OCI-LY3 (cell line): ENCODE data around the gene SV2B.
A peak's percentile ranks its signal among the peaks of the same experiment; 100 is the strongest.

Experiments used
- H2AFZ ChIP-seq: fragments of 200-600, 300-600 bp; shearing (Covaris generic); 2 replicates; pipeline ENCODE4 v1.6.0; 2014; ENCODE audit warnings: antibody characterized with exemption, low read depth, low read length
- H3K27ac ChIP-seq: fragments of 200-600, 300-600 bp; sonication (generic); 2 replicates; pipeline ENCODE4 v1.5.1; 2014; ENCODE audit warnings: mild to moderate bottlenecking, low read length, moderate library complexity, mixed read lengths
- H3K27me3 ChIP-seq: fragments of 200-600, 300-600 bp; sonication (generic); 2 replicates; pipeline ENCODE4 v1.6.1; 2014; ENCODE audit warnings: low read depth, low read length, mixed read lengths
- H3K36me3 ChIP-seq: fragments of 200-600, 300-600 bp; sonication (generic); replicated peaks from 2 replicates; pipeline ENCODE3; 2014; ENCODE audit warnings: low read depth, low read length, mixed read lengths
- H3K4me1 ChIP-seq: fragments of 300-600, 200-600 bp; sonication (generic); 2 replicates; pipeline ENCODE4 v1.6.1; 2014; ENCODE audit warnings: low read length, mixed read lengths
- H3K4me2 ChIP-seq: fragments of 200-600, 300-600 bp; sonication (generic); 2 replicates; pipeline ENCODE4 v1.6.1; 2014; ENCODE audit warnings: low read length, mixed read lengths
- H3K4me3 ChIP-seq: fragments of 300-600, 200-600 bp; sonication (generic); 2 replicates; pipeline ENCODE4 v1.5.1; 2014; ENCODE audit warnings: antibody characterized with exemption, mild to moderate bottlenecking, low read length, moderate library complexity
- H3K79me2 ChIP-seq: fragments of 300-600, 200-600 bp; shearing (Covaris generic); 2 replicates; pipeline ENCODE4 v1.6.1; 2014; ENCODE audit warnings: mild to moderate bottlenecking, low read length, mixed read lengths
- H3K9ac ChIP-seq: fragments of 300-600, 200-600 bp; shearing (Covaris generic); 2 replicates; pipeline ENCODE4 v1.6.0; 2014; ENCODE audit warnings: mild to moderate bottlenecking, low read length, moderate library complexity
- H3K9me3 ChIP-seq: fragments of 200-600, 300-600 bp; shearing (Covaris generic); 2 replicates; pipeline ENCODE4 v1.6.1; 2014; ENCODE audit warnings: low read length, mixed read lengths; ENCODE audit not compliant: insufficient read depth
- H4K20me1 ChIP-seq: fragments of 200-600, 300-600 bp; sonication (generic); 2 replicates; pipeline ENCODE4 v1.6.1; 2016; ENCODE audit warnings: low read length, mixed read lengths; ENCODE audit not compliant: insufficient read depth
- CTCF ChIP-seq: fragments of 200-600, 300-600 bp; sonication (generic); IDR thresholded peaks from 2 replicates; pipeline ENCODE4 v1.5.1; 2014; ENCODE audit warnings: antibody characterized with exemption, low read length, low read depth
- EZH2phosphoT487 ChIP-seq: fragments of 200-600 bp; shearing (Covaris generic); IDR thresholded peaks from 2 replicates; pipeline ENCODE4 v1.6.1; 2018; ENCODE audit warnings: antibody characterized with exemption, mixed run types, low read depth

Gene SV2B

GRCh38 chr15:91291673-91292072 lies 191.6 kb downstream of the SV2B start:
- peak overlapping the region; percentile 28; the same call in 1 of the 2 replicates for H3K4me2 ChIP-seq
- H3K79me2 ChIP-seq: no peaks in the 10 kb centered on the region
- H3K36me3 ChIP-seq: no peaks in the 10 kb centered on the region
- H3K9ac ChIP-seq: no peak overlapping the region
- H3K4me1 ChIP-seq: no peaks in the 10 kb centered on the region
- H2AFZ ChIP-seq: peak overlapping the region; percentile 41; the same call in 1 of the 2 replicates
- no peaks in the 10 kb centered on the region for H4K20me1 ChIP-seq
- H3K27ac ChIP-seq: no peak overlapping the region
- no peaks in the 10 kb centered on the region for H3K9me3 ChIP-seq
- H3K4me3 ChIP-seq: peak overlapping the region; percentile 23
- TF ChIP-seq EZH2phosphoT487 (no peak), CTCF (no peak)
- peaks cover 24% of the 10 kb centered on the region for H3K27me3 ChIP-seq

- no peak overlapping the region for H3K9ac ChIP-seq
- H4K20me1 ChIP-seq: no peaks in the 10 kb centered on the region
- no peaks in the 10 kb centered on the region for H3K79me2 ChIP-seq
- H3K4me1 ChIP-seq: no peaks in the 10 kb centered on the region
- H3K27me3 ChIP-seq: peaks cover 35% of the 10 kb centered on the region
- H2AFZ ChIP-seq: no peak overlapping the region
- H3K36me3 ChIP-seq: no peaks in the 10 kb centered on the region
- no peaks in the 10 kb centered on the region for H3K9me3 ChIP-seq
- H3K4me2 ChIP-seq: no peak overlapping the region
- no peak overlapping the region for H3K4me3 ChIP-seq
- no peak overlapping the region for H3K27ac ChIP-seq
- TF ChIP-seq EZH2phosphoT487 (no peak), CTCF (no peak)
Observed at GRCh38 chr15:91294344-91294743, 194.3 kb downstream of the SV2B start.

GRCh38 chr15:91294795-91295194 lies 194.7 kb downstream of the SV2B start:
- H3K4me1 ChIP-seq: no peaks in the 10 kb centered on the region
- no peak overlapping the region for H3K4me2 ChIP-seq
- no peak overlapping the region for H3K4me3 ChIP-seq
- no peaks in the 10 kb centered on the region for H3K36me3 ChIP-seq
- peaks cover 36% of the 10 kb centered on the region for H3K27me3 ChIP-seq
- no peak for TF ChIP-seq CTCF
- TF ChIP-seq EZH2phosphoT487: no peak
- no peak overlapping the region for H3K9ac ChIP-seq
- H3K27ac ChIP-seq: no peak overlapping the region
- no peaks in the 10 kb centered on the region for H4K20me1 ChIP-seq
- H3K79me2 ChIP-seq: no peaks in the 10 kb centered on the region
- no peaks in the 10 kb centered on the region for H3K9me3 ChIP-seq
- H2AFZ ChIP-seq: no peak overlapping the region

GRCh38 chr15:91298101-91298500 lies 198.0 kb downstream of the SV2B start:
- H3K79me2 ChIP-seq: no peaks in the 10 kb centered on the region
- H3K4me2 ChIP-seq: no peak overlapping the region
- no peaks in the 10 kb centered on the region for H3K9me3 ChIP-seq
- no peak overlapping the region for H3K27ac ChIP-seq
- H3K9ac ChIP-seq: no peak overlapping the region
- no peaks in the 10 kb centered on the region for H4K20me1 ChIP-seq
- no peaks in the 10 kb centered on the region for H3K4me1 ChIP-seq
- no peak overlapping the region for H3K4me3 ChIP-seq
- TF ChIP-seq CTCF: no peak
- TF ChIP-seq EZH2phosphoT487: no peak
- H3K27me3 ChIP-seq: peaks cover 55% of the 10 kb centered on the region
- H3K36me3 ChIP-seq: no peaks in the 10 kb centered on the region
- no peak overlapping the region for H2AFZ ChIP-seq
